ENCODE data around the gene CELSR1. TPM values are rescaled to one million over a fixed set of nuclear protein-coding genes. Genes with fewer than 3 reads are reported as not detected.

CELSR1 gene
- total RNA-seq, 2 donors from 2014 or later: 1.5 to 6.7 TPM

Other genes with a start within 250 kb of the CELSR1 start
- under 1 TPM; 0.41 to 0.92 TPM for gene GTSE1, start 240.8 kb downstream of the CELSR1 start, total RNA-seq
- 10 to 100 TPM; 30.2 to 45.4 TPM for gene TRMU, start 201.9 kb downstream of the CELSR1 start, total RNA-seq
- gene GRAMD4, start 82.8 kb upstream of the CELSR1 start, total RNA-seq: 10 to 100 TPM; 16.2 to 56.5 TPM
- 10 to 100 TPM; 65.5 to 72.8 TPM for gene CERK, start 200.6 kb upstream of the CELSR1 start, total RNA-seq
- 10 to 100 TPM; 28.9 to 31.3 TPM for gene TBC1D22A, start 225.0 kb upstream of the CELSR1 start, total RNA-seq

Data from thoracic aorta (tissue), 2 donors.